Suprapubic skin (tissue), 3 donors: ENCODE measurements around the gene TOR4A.

Source experiments
- CTCF ChIP-seq, 2 donors: fragments of 200-600 bp in 1 of 2; fragments of 450-650 bp in 1 of 2; sonication (generic) in 1 of 2; IDR thresholded peaks; one replicate each; pipeline ENCODE4 v1.5.1; 2016 to 2019; ENCODE audit warnings: antibody characterized with exemption in 2 of 2, mild to moderate bottlenecking in 1 of 2, moderate library complexity in 1 of 2
- POLR2A ChIP-seq, 2 donors: fragments of 450-650 bp; IDR thresholded peaks; one replicate each; pipeline ENCODE4 v1.6.1; 2017; ENCODE audit warnings: antibody characterized with exemption in 2 of 2, mild to moderate bottlenecking in 2 of 2, moderate library complexity in 2 of 2

- no peak for TF ChIP-seq CTCF (IDR thresholded peaks at IDR 0.05)
- no peak for TF ChIP-seq POLR2A (IDR thresholded peaks at IDR 0.05)
Observed at GRCh38 chr9:137232101-137232500, 45.4 kb upstream of the TOR4A start.
